GM18505 (cell line): ENCODE data around the gene FBN2.
"Not testable (repeated sequence)": the region's sequence is repeated elsewhere in the genome, so short reads cannot be mapped to it uniquely, and the experiment has no call there.

Experiments
- ATAC-seq: cut with Tn5 transposase; IDR thresholded peaks from one replicate; pipeline ENCODE4 v1.9.1; 2021; ENCODE audit not compliant: unreplicated experiment
- POLR2A ChIP-seq: IDR thresholded peaks from 4 replicates; pipeline ENCODE4 v1.6.1; 2011; ENCODE audit warnings: borderline replicate concordance; ENCODE audit not compliant: insufficient read depth, insufficient read length; ENCODE audit errors: extremely low read depth

Gene FBN2

GRCh38 chr5:128483738-128484137 lies 54.3 kb downstream of the FBN2 start:
- no peak for ATAC-seq
- TF ChIP-seq POLR2A, result no peak

- TF ChIP-seq POLR2A, result no peak
- no peak for ATAC-seq
Observed at GRCh38 chr5:128480906-128481633, 57.0 kb downstream of the FBN2 start.

GRCh38 chr5:128480158-128480557 lies 57.9 kb downstream of the FBN2 start:
- no peak for ATAC-seq
- no peak for TF ChIP-seq POLR2A

DNA sequence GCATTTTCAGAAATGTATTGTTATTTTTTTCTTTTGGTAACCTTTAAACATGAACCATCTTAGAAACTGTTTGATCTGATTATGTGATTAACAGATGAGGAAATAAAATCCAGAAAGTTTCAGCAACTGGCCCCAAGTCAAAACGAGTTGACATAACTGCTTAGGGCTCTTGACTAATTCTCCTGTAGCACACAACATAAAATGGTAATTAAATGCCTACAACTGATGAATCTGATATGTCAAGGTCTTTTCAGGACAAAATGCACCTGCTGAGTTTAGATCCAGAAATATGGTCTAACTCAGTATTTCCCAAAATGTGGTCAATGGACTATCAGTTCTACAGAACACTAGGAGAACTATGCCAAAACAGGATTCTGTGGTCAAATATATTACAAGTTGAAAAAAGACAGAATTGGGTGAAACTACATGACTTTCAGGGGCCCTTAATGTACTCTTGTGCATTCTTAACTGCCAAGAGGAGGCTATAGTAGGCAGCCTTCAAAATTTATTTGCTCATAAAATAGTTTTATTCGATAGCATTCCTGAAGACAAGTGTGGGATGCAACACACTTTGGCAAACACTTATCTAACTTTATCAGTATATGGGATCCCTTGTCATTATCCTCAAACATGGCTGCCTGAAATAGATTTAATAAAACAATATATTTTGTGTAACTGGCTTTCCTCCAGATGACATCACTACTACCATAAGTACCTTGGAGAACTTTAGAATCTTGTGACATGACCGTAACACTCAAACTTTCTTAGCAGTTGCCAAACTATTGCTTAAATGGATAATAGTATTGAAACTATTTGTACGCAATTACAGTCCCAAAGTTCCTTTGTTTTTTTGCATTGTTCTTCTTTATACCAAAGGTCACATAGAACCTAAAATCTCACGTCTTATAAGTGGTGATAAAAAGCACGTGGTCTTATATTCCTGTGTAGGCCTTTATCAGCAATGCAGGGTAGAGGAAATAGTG lies 59.4 kb downstream of the FBN2 start:
- TF ChIP-seq POLR2A, result no peak
- ATAC-seq, result no peak

GRCh38 chr5:128477944-128478343 lies 60.1 kb downstream of the FBN2 start:
- TF ChIP-seq POLR2A, result no peak
- ATAC-seq, result no peak

DNA sequence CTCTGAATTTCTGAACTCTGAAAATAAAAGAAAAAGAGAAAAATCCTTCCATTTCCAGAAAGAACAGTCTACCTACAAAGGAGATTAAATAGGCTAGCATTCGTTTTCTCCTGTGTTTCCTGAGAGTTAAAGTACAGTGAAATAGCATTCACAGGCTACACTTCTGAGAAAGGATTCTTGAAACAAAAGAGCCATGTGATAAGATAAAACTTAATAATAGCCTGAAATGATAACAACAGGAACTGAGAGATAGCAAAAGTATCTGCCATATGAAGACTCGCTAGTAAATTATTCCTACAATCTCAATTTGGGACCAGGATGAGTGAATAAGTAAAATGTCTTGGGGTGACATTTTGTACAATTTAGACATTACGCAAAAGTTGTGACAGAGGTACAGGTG lies 62.4 kb downstream of the FBN2 start:
- no peak for TF ChIP-seq POLR2A
- no peak for ATAC-seq

- no peak for TF ChIP-seq POLR2A
- no peak for ATAC-seq
Observed at GRCh38 chr5:128472919-128473318, 65.1 kb downstream of the FBN2 start.

- no peak for TF ChIP-seq POLR2A
- ATAC-seq, result no peak
Observed at GRCh38 chr5:128472036-128472435, 66.0 kb downstream of the FBN2 start.

GRCh38 chr5:128470663-128471062 lies 67.4 kb downstream of the FBN2 start:
- TF ChIP-seq POLR2A, result no peak
- ATAC-seq, result no peak

- no peak for ATAC-seq
- no peak for TF ChIP-seq POLR2A
Observed at GRCh38 chr5:128469912-128470311, 68.1 kb downstream of the FBN2 start.

DNA sequence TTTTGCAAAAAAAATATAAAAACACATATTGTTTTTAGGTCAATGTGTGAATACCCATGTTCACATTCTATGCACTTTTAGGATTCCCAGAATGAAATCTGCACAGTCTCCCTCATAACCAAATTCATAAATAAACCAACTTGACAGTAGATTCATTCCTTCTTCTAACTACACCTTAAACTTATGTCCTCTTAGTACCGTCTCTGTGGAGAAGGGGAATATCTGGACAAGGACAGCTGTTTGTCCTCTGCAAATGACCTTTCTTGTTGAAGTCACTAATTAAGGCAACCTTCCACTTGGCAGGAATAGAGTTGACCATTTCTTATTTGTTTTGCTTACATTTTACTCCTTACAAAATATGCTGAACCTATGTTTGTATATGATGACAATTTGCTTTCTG lies 71.1 kb downstream of the FBN2 start:
- no peak for ATAC-seq
- TF ChIP-seq POLR2A, result no peak

- no peak for ATAC-seq
- TF ChIP-seq POLR2A, result no peak
Observed at GRCh38 chr5:128466554-128466953, 71.5 kb downstream of the FBN2 start.

DNA sequence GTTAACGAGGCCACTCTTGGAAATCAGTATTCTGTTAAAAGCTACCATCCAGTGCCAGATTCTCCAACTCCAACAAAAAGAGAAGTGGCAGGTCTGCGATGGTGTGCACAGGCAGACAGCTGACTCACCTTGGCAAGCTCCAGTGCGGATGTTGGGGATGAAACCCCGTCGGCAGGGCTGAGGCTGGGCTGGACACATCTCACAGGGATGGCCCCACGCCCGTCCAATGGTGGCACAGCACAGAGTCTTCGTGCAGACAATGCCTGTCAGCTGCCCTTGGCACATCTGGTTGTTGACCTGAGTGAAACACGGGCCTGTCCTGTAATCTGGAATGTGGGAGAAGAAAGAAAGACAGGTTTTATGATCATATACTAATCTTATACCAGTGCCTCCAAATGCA lies 73.4 kb downstream of the FBN2 start:
- no peak for TF ChIP-seq POLR2A
- no peak for ATAC-seq

DNA sequence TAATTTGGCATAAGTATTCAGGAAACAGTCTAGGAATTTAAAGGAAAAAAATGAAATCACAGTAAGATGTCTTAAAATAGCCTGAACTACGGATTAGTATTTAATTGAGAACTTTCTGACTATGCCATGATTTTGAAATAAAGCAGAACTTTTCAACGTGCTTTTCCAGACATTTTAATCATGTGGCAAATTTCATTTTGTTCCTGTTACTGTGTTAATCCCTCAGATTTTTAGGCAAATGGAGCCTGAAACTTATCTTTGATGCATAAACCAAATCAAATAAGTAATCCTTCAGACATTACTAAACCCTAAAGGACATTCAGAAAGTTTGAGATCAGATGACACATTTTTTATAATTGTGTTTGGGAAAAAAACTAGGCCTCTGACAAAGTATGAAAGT lies 75.7 kb downstream of the FBN2 start:
- TF ChIP-seq POLR2A, result no peak
- no peak for ATAC-seq

- ATAC-seq, result not testable (repeated sequence)
Observed at GRCh38 chr5:128457147-128457915, 80.7 kb downstream of the FBN2 start.
